Hepatic stellate cell (primary cell): ENCODE data around the gene PREX1.
"Not testable (repeated sequence)": the region's sequence is repeated elsewhere in the genome, so short reads cannot be mapped to it uniquely, and the experiment has no call there.

ENCODE experiments used
- DNase-seq: peaks from one replicate; pipeline ENCODE4 v3.0.0; 2011; ENCODE audit warnings: low spot score

PREX1 gene

DNA sequence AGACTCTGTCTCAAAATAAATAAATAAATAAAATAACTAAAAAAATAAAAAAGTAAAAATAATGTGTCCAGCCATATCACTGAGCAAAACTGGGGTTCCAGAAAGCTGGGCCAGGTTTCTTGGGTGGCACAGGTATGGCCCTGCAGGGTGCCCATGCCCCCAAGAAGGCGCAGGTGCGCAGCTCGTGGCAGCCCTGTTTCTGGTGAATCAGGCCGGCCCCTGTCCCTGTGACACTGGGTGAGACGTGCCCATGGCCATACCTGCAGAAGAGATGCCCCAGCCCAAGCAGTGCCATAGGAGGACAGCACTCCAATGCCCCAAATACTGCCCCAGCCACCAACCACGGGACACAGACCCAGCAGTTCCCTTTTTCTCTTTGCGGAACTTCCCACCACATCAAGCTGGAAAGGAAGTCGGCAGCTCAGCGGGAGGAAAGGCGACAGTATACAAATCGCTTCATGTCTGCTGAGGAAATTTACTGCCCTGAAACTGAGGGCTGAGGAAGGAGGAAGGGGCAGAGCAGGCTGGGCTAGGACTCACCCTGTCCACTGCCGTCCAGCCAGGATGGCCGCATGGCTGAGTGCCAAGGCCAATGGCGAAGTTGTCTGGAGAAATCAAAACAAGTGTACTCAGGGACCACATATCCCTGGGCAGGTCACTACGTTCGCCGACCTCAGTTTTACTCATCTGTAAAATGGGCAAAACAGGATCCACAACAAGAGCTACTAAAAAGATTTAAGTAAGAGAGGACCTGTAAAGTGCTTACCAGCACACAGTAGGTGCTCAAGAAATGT is 55.4 kb downstream of the PREX1 start:
- DNase-seq: no peak

DNA sequence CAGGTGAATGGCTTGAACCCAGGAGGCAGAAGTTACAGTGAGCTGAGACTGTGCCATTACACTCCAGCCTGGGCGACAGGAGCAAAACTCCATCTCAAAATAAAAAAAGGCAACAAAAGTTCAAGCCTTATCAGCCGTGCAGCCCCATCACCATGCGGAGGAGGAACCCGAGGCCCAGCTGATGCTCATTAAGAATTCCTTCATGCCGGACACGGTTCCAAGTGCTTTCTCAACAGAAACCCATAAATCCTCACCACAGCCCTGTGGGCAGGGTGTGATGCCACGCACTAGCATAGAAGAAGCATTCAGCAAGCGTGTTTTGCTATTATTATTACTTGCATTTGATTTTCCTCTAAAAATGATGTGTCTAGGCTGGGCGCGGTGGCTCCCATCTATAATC is 56.3 kb downstream of the PREX1 start:
- DNase-seq: no peak

DNA sequence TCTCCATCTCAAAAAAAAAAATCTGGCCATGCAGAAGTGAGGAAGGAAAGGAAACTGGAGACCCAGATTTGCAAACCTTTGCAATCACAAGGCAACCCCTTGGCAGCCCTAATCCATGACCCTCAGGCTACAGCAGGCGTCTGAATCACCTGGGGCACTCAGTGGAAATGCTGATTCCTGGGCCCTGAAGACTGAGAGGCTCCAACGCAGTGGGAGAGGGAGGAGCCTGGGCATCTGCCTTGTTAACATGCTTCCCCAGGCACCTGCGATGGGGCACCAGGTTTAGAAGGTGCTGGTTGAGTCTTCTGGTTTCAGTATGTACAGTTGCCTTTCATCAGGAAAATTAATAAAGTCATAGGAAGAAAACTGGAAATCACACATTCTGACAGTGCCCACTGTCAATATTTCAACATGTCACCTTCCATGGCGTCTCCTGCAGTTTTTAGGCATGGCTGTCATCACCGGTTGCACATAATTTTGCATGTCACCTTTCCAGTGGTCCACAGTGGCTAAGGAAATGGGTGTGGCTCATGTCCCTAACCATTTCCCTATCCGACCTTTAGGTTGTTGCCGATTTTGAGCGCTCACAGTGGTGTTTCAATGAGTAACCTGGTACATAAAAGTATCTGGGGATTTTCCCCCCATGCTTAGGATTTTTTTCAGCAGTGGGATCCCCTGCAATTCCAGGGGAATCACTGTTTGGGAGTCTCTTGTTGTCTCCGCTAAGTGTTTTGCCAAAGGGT is 56.9 kb downstream of the PREX1 start:
- no peak for DNase-seq

DNA sequence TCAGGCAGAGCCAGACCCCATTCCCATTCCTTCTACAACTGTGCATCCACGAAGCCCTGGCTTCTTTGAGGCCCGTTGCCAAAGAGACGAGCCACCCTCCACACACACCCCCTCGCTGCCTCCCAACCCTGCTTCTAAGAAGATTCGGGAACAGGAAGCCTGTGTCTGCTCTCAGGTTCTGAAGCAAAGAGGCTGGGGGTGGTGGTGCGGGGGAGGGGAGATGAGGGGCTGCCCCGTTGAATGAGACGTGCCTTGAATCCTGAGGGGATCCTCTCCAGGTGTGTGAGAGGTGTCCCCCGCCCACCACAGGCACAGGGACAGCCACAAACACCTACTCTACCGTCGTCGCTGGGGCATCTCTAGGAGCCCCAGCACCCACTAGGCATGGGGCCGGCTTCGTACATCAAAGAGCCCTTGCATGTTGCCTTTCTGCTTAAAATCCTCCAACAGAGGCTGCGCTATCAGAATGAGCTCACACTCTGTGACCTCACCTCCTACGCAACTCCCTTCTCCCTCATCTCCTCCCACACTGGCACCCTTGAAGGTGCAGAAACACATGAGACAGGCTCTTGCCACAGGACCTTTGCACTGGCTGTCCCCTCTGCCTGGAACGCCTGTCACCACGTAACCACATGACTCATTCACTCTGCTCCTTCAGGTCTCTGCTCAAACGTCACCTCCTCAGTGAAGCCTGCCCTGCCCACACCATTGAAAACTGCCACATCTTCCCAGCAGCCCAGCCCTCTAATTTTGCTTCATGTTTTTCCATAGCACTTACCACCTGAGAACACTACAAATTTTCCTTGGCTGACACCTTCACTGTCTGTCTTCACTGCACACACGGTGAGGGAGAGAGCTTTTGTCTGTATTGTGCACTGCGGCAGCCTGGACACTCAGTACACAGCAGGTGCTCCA is 58.5 kb downstream of the PREX1 start:
- no peak for DNase-seq

DNA sequence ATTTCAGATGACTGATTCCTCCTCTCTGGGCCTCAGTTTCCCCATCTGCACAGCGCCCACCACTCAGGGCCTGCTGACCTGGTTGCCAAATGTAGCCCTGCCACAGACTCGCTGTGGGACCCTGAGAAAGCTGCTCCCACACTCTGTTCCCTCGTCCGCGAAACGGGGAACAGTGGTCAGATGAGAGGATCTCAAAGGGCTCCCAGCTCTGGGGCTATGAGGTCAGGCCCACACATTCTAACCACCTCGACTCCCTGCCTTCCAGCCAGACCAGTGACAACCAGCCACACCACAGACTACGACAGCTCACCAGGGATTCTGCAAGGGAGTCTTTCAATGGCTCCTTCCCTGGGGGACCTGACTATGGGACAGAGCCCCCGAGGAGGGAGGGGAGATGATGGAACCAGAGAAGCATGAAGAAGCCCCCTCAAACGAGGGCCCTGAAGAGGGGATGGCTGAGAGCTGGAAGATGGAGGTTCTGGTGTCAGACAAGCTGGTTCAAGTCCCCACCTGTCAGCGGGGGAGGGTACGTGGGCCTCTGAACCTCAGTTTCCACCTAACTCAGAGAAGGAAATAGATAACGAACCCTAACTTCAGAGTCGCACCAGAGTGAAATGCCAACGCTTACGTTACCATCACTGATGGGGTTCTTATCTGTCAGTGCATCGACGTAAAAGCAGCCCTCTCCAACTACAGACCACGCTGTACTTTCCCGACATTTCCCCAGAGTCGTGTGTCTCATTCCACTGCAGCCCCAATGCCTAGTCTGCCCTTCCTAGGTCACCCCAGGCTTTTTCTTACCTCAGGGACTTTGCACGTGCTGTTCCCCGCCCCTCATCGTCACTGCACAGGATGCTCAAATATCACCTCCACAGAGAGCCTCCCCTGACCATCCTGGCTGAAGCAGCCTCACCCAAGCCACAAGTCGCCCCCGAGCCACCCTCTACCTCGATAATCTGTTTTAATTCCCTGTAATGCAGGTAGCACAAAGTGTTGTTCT is 60.5 kb downstream of the PREX1 start:
- DNase-seq: no peak

DNA sequence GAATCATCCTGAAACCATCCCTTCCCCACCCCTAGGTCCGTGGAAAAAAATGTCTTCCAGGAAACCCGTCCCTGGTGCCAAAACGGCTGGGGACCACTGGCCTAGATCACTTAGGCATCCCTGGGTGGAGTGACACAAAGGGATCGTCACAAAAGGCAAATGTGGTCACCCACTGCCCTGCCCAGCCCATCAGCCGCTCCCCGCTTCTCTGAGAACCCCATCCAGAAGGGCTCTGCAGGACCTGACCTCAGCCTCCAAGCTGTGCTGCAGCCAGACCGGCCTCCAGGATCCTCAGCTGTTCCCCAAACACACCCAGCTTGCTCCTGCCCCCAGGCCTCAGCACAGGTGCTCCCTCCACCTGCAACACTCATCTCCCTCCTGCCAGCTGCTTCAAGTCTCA is 61.6 kb downstream of the PREX1 start:
- no peak for DNase-seq

DNA sequence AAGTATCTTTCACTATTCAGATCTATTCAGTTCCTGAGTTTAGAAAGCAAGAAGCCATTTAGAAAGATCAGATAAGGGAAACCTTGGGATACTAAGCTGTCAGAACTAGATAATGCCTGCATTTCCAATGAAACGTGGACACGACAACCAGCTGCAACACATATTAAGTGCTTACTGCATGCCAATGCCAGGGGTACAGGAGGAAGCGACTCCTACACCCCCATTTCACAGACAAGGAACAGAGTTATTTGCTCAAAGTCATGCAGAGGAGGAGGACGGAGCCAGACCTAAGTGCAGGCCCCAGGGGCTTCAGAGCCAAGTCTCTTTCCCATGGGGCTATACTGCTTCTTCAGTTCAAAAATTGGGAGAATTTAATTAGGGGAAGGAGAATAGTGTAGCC is 62.4 kb downstream of the PREX1 start:
- DNase-seq: no peak

DNA sequence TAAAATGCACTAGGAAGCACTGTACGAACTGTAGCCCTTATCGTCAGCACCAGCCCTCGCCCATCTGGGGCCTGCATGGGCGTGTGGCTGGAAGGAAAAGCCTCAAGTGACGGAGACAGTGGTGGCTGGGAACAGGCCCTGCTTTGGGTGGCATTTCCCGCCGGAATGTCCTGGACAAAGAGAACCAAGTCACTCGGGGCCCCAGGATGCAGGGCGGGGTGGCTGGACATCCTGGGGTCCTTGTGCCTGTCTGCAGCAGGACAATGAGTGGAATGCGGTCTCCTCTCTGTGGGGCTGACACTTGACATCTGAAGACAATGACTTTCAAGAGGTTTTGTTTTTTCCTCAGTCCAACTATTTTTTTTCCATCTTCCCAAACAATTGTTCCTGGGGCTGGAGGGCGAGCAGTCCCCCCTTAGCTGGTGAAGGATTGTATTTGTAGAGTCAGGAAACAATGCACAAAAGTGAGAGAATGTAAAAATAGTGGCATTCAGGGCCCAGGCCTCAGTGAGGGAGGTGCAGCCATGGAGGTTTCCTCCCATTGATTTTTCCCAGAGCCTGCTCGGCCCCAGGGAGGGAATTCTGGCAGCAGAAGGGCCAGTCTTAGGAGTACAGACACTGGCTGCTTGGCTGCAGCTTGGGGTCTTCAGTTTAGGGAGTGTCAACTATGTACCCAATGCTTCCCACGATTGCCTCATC is 64.4 kb downstream of the PREX1 start:
- no peak for DNase-seq

DNA sequence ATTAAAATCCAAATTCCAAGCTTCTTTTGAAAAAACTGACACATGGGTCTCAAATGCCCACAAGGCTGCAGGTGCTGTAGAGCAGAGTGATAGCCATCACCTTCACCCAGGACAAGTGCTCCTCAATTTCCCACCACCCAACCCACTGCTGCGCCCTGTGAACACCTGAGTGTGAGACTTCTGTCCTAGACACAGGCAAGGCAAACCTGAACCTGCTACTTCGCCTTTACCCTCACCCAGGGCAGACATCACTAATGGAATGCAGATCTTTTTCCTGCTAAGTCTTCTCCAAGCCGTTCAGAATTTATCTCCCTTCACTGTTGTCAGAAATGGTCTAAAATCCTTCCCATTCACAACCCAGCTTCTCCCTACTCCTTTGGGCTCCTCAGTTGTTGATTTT is 65.9 kb downstream of the PREX1 start:
- no peak for DNase-seq

DNA sequence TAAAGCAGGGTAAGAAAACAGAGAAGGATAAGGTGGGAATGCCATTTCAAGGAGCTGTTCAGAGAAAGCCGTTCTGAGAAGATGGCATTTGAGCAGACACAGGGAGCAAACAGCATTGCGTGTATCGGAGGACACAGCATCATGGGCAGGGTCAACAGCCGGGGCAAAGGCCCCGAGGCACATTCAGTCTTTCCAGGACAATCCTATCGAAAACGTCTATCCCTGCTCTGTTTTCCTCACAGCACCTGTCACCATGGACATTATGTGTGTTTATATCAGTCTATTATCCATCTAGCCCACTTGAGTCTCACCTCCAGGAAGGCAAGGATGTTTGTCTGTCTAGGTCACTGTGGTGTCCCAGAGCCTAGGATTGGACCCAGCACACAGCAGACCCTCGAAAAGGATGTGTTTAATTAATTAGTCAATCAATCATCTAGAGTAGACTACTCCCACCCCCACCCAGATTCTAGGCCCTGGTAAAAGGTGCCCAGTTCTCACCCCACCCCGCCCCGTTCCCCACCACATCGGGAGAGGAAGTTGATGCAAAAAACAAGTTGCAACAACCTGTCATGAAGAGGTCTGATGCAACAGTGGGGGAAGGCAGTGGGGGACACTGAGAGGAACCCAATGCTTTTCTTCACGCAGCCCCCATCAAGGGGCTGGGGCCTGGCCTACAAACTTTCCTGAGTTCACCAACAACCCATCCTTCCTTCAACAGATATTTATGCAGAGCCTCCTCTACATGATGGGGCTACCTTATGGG is 66.6 kb downstream of the PREX1 start:
- DNase-seq: no peak

DNA sequence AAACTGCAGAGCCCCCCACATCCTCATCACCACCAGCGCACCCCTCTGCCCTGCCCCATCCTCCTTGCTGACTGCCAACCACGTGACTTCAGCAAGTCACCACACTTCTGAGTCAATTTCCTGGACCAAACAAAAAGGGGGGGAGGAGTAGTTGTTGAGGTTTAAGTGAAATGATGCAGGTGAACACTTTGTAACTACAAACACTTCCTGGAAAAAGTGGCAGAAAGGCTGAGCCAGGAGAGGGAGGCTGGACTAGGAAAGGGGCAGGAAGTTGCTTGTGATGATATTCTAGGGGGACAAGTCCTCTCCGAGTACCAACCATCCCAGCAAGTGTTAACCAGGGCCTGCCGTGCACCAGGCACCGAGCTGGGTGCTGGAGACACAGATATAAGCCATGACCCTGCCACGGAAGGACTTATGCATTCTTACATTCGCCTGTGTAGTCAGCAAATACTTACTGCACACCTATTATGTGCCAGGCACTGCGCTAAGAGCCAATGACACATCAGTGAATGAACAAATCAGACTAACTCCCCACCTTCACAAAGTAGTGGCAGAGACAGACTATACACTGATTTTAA is 67.3 kb downstream of the PREX1 start:
- no peak for DNase-seq

DNA sequence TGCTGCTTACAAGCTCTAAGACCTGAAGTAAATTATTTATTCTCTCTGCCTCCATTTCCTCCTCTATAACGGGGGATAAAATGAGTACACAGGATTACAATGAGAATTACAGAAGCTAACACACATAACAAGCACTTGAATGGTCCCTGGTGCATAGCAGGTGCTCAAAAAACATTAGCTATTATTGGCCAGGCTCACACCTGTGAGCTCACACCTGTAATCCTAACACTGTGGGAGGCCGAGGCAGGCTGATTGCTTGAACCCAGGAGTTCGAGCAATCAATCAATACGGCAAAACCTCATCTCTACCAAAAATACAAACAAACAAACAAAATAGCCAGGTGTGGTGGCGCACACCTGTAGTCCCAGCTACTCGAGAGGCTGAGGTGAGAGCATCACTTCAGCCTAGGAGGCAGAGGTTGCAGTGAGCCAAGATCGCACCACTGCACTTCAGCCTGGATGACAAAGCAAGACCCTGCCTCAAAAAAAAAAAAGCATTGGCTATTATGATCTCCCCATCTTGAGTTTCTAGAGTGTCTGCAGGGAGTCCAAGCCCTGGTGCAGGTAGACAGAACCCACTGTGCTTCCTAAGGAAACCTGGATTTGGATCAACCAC is 68.1 kb downstream of the PREX1 start:
- DNase-seq: no peak

DNA sequence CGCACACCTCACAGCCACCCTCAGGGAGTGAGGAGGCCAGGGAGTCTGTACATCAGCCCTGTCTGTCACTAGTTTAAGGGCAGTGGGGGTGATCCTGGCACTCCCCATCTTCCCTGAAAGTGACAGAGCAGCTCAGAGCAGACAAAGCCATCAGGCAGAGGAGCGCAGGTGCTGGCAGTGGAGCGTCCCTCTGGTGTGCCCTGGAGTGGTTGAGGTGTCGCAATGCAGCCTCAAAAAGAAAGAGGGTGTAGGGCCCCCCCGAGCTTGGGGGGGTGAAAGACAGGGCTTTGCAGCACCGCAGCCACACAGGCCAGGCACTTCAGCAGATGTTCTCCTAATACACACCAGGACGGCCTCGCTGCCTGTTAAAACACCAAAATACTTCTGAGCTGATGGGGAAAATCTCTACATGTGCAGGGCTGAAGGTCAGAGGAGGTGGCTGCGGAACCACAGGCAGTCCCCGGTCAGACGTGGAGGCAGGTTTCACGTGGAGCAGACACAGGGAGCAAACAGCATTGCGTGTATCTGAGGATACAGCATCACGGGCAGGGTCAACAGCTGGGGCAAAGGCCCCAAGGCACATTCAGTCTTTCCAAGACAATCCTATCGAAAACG is 69.5 kb downstream of the PREX1 start:
- DNase-seq: no peak

DNA sequence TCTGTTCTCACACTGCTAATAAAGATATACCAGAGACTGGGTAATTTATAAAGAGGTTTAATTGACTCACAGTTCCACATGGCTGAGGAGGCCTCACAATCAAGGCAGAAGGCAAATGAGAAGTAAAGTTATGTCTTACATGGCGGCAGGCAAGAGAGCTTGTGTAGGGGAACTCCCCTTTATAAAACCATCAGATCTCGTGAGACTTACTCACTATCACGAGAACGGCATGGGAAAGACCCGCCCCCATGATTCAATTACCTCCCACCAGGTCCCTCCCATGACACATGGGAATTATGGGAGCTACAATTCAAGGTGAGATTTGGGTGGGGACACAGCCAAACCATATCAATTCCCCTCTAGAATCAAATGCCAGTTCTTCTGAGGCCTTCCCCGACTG is 71.0 kb downstream of the PREX1 start:
- DNase-seq: not testable (repeated sequence)

DNA sequence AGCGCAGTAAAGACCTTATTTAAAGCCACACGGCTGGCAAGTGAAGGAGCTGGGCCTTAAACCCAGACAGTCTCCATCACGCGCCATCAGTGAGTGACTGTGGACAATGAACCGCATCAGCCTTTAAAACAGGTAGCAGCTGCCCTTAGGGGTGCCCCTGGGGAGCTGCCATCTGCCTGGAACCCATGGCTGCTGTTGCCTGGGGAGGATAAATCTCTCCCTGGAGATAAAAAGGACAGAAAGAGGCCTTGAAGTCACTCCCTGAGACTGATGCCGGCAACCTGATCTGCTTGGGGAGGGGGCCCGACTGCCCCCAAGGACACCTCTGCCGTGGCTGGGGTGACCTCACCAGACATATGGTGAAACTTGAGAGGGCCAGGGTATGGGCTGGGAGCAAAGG is 73.5 kb downstream of the PREX1 start:
- no peak for DNase-seq

DNA sequence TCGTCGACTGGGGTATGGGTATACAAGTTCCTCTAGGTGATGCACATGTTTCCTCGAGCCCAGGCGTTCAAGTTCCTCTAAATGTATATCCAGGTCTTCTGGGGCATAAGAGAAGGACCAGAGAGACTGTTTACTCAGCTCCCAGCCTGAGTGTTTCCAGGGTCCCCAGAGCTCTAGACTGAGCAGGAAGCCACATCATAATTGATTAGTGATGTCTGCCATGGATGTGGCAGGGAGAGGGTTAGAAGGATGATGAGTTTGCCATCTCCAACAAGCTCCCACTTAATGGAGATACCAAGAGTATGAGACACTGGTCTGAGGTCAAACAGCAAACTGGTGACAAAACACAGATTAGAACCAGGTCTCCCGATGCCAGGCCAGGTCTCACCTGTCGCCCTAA is 74.8 kb downstream of the PREX1 start:
- no peak for DNase-seq

DNA sequence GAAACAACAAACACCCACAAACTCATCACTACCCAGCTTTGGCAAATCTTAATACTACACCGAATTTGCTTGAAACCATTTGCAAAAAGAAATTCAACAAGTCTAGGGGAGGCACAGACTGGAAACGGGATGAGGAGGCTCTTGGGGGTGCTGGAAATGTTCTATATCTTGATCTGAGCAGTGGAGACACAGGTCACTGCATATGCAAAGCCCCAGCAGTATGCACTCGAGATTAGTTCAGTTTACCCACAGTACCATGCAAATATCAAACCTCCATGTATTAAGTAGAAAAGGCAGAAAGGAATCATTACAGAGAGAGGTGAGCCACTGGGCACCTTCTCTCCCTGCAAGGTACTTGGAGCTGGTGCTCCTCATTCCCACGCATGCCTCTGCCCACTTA is 75.9 kb downstream of the PREX1 start:
- DNase-seq: no peak

DNA sequence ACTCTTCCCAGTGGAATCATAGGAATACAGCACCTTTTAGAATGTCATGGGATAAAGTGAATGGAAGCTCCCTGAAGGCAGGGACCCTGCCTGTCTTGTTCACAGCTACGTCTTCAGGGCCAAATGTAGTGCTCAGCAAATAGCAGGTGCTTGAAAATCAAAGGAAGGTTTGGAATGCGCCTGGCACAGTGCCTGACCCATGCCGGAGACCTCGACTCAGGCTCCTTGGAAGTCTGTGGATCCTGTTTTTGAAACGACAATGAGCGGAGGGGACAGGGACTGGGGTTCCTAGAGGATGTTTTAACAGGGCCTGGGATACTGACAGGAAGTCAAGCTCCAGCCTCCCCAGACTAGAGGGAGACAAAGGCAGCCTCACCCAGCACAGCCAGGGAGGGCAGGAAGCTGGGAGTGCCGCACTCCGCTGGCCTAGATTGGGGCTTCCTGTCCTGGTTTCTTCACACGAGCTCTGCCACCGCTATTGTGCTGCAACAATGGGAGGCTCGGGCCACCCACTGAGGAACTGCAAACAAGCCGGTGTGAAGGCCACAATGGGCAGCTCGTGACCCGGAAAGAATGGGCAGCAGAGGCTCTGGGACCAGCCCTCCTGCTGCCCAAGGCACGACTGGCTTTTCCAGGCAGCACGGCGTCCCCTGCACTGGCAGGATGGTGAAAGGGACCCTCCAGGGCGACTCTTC is 76.7 kb downstream of the PREX1 start:
- no peak for DNase-seq
